ENCODE measurements around the gene CLBA1. TPM values are rescaled to one million over a fixed set of nuclear protein-coding genes. Genes with fewer than 3 reads are reported as not detected.

Gene CLBA1
- total and polyA plus RNA-seq, 12 donors, result 6.3 to 22.5 (median 9.5) TPM

GRCh38 chr14:104989236-104989950 is 3.8 kb downstream of the CLBA1 start:
- no peak for DNase-seq
- H3K4me3 ChIP-seq, result no peak overlapping the region
- H3K9me3 ChIP-seq (replicated peaks in 1 of 3), result no peaks in the 10 kb centered on the region
- no peak overlapping the region for H3K27ac ChIP-seq
- no peaks in the 10 kb centered on the region for H3K27me3 ChIP-seq
- H3K36me3 ChIP-seq (replicated peaks in 1 of 2), result peaks cover 0 to 17% of the 10 kb centered on the region in 2 donors
- intact Hi-C loops (cut with DNase I), result no loop called here
- no peak for TF ChIP-seq POLR2A (IDR thresholded peaks at IDR 0.05)
- TF ChIP-seq CTCF (IDR thresholded peaks at IDR 0.05), result no peak
- peaks cover 5 to 14% of the 10 kb centered on the region in 2 donors for H3K4me1 ChIP-seq (replicated peaks in 1 of 2)
- 90 to 93% (median 92%) methylated on average over 9 to 16 of the region's 16 CpGs for WGBS, 4 donors

- 89 to 92% (median 90%) methylated on average over 6 to 7 of the region's 7 CpGs for WGBS, 4 donors
- intact Hi-C loops (cut with DNase I), result no loop called here
- peaks cover 5 to 14% of the 10 kb centered on the region in 2 donors for H3K4me1 ChIP-seq (replicated peaks in 1 of 2)
- H3K27me3 ChIP-seq, result no peaks in the 10 kb centered on the region
- no peak overlapping the region for H3K27ac ChIP-seq
- no peak for TF ChIP-seq CTCF (IDR thresholded peaks at IDR 0.05)
- no peak for TF ChIP-seq POLR2A (IDR thresholded peaks at IDR 0.05)
- no peak for DNase-seq
- H3K4me3 ChIP-seq, result no peak overlapping the region
- H3K9me3 ChIP-seq (replicated peaks in 1 of 3), result no peaks in the 10 kb centered on the region
- H3K36me3 ChIP-seq (replicated peaks in 1 of 2), result peaks cover 0 to 20% of the 10 kb centered on the region in 2 donors
These were observed 4.3 kb downstream of the CLBA1 start for GRCh38 chr14:104989951-104990303.

- peaks cover 0 to 20% of the 10 kb centered on the region in 2 donors for H3K36me3 ChIP-seq (replicated peaks in 1 of 2)
- H3K27me3 ChIP-seq, result no peaks in the 10 kb centered on the region
- no peak for DNase-seq
- WGBS, 4 donors, result 95 to 98% (median 97%) methylated on average over 34 of the region's 34 CpGs
- TF ChIP-seq CTCF (IDR thresholded peaks at IDR 0.05), result no peak
- no peak for TF ChIP-seq POLR2A (IDR thresholded peaks at IDR 0.05)
- no peak overlapping the region for H3K27ac ChIP-seq
- peaks cover 0 to 5% of the 10 kb centered on the region in 2 donors for H3K4me1 ChIP-seq (replicated peaks in 1 of 2)
- intact Hi-C loops (cut with DNase I), result no loop called here
- H3K4me3 ChIP-seq, result no peak overlapping the region
- H3K9me3 ChIP-seq (replicated peaks in 1 of 3), result no peaks in the 10 kb centered on the region
These were observed 6.3 kb downstream of the CLBA1 start for GRCh38 chr14:104991896-104992230.

- intact Hi-C loops (cut with DNase I), result no loop called here
- H3K27ac ChIP-seq, result no peak overlapping the region
- no peaks in the 10 kb centered on the region for H3K9me3 ChIP-seq (replicated peaks in 1 of 3)
- DNase-seq, result no peak
- peaks cover 0 to 20% of the 10 kb centered on the region in 2 donors for H3K36me3 ChIP-seq (replicated peaks in 1 of 2)
- TF ChIP-seq CTCF (IDR thresholded peaks at IDR 0.05), result no peak
- no peak for TF ChIP-seq POLR2A (IDR thresholded peaks at IDR 0.05)
- H3K4me3 ChIP-seq, result no peak overlapping the region
- no peaks in the 10 kb centered on the region for H3K4me1 ChIP-seq (replicated peaks in 1 of 2)
- WGBS, 4 donors, result 92 to 96% (median 95%) methylated on average over 11 of the region's 11 CpGs
- no peaks in the 10 kb centered on the region for H3K27me3 ChIP-seq
These were observed 6.9 kb downstream of the CLBA1 start for GRCh38 chr14:104992501-104992900.
